Measurements from ENCODE around the gene C4orf36.

C4orf36 gene, protein sequence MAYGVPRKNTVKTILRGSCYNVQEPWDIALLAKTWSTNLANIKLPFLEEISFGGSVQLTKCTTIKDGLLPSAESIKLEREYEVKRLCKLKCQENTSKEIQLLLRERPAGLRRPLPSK

GRCh38 chr4:86891762-86892635 is at the start of gene C4orf36:
Gene C4orf36, minus strand, starts transcription at chr4:86892422. Its CDS starts 902 bp downstream, at chr4:86891520.
- peak; percentile 32 for DNase-seq

DNA sequence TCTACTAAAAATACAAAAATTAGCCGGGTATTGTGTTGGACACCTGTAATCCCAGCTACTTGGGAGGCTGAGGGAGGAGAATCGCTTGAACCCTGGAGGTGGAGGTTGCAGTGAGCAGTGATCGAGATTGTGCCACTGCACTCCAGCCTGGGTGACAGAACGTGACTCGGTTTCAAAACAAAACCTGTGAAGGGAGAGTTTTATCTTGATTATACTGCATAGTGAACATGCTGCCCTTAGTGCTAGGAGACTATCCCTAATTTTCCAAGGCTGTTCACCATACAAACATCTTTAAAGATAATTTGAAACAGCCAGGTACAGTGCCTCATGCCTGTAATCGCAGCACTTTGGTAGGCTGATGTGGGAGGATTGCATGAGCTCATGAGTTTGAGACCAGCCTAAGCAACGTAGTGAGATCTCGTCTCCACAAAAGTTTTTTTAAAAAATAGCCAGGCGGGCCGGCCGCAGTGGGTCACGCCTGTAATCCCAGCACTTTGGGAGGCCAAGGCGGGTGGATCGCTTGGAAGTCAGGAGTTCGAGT is 48.8 kb upstream of the C4orf36 start:
- DNase-seq, result no peak

DNA sequence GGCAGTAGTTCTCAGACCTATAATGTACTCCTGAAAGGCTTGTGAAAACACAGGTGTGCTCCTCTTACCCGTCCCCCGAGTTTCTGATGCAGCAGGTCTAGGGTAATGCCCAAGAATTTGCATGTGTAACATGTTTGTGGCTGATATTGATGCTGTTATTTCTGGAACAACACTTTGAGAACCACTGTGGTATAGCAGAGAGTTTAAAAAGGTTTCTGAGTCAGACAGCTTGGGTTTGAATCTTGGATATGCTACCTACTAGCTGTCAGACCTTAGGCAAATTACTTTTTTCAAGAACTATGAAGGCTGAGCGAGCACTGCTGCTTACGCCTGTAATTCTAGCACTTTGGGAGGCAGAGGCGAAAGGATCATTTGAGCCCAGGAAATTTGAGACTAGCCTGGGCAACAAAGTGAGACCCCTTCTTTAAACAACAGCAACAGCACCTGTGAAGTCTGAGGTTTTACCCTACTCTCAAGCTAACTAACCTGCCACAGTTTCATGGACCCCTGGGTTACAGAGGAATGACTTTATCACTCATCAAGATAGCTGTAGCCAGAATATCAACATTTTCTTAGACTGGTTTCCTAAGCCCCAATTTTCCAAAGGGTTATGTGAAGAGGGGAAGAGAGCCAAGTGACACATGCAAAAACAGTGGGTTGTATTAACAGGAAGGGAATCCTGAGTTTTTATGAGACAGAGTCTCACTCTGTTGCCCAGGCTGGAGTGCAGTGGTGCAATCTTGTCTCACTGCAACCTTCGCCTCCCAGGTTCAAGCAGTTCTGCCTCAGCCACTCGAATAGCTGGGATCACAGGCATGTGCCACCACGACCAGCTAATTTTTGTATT is 47.7 kb upstream of the C4orf36 start:
- no peak for DNase-seq

DNA sequence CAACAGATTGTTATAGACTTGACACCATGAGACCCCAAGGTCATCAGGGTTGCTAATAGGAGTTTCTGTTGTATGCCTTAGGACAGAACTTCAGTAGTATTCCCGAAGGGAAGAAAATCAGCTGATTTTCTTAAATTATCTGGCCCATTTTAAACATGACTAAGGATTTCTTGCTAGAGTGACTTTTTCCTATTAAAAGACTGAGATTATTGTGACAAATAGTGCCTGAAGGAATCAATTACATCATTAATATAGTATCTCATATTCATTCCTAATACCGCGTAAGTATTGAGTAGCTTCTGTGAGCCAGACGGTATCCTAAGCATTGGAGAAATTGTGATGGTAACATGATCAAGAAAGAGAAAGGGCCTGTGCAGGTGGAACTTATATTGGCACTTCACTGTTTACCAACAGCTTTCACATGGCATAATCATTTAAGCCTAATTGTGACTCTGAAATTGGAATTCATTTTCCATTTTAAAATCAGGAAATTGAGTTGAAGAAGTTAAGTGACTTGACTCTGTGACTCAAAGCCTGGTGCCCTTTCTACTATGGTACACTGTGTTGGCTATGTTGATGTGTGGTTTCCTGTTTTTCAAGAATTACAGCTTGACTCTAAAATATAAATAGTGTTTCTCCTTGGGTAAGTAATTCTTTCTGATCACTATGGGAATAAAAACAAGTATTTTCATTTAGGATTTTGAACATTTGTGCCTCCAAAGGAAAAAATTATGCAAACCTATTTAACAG is 46.7 kb upstream of the C4orf36 start:
- no peak for DNase-seq

DNA sequence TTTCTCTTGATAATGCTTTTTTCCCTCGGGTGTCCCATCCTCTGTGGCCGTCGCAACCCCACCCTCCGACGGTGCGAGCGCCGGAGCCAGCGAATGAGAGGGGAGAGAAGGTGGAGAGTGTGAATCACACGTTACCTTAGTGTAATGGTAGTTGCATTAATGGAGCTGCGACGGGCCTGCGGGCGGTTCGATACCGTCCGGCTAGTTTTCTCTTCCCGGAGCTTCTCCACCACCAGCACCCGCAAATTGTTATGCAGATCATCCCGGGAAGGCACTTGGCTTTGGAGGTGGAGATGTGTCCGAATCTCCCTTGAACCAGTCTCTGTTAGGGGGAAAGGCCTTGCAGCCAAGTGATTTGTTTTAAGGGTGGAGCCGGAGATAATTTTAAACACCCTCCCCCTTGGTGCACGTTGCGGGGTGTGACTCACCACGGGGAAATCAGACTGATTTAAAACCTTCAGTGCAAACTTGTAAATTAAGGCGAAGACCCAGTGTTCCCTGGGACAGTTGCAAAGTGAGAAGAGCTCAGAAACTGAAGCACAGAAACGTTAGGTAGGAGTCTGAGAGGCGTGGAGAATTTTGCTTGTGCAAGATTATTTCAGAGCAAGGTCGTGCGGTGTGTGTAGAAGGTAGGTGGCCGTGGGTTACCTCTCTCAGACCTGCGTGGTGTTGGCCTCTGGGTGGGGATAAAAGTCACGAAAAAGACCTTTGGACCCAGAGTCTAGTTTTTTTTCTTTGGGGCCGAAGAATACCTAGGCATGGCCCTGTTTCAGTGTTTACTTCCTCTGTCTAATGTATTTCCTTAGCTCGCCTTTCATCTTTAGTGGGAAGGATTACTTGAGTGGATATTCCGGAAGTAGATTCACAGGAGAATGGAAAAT is 43.9 kb upstream of the C4orf36 start:
- DNase-seq, result no peak

GRCh38 chr4:86935566-86935852 is 43.3 kb upstream of the C4orf36 start:
- DNase-seq, result no peak

GRCh38 chr4:86934771-86935565 is 42.7 kb upstream of the C4orf36 start, which contains the start of gene AFF1:
Gene AFF1, plus strand, starts transcription at chr4:86935011. Its CDS starts 13,523 bp downstream, at chr4:86948534.
- DNase-seq, result peak; percentile 54

GRCh38 chr4:86934147-86934770 is 42.0 kb upstream of the C4orf36 start:
- DNase-seq, result no peak

DNA sequence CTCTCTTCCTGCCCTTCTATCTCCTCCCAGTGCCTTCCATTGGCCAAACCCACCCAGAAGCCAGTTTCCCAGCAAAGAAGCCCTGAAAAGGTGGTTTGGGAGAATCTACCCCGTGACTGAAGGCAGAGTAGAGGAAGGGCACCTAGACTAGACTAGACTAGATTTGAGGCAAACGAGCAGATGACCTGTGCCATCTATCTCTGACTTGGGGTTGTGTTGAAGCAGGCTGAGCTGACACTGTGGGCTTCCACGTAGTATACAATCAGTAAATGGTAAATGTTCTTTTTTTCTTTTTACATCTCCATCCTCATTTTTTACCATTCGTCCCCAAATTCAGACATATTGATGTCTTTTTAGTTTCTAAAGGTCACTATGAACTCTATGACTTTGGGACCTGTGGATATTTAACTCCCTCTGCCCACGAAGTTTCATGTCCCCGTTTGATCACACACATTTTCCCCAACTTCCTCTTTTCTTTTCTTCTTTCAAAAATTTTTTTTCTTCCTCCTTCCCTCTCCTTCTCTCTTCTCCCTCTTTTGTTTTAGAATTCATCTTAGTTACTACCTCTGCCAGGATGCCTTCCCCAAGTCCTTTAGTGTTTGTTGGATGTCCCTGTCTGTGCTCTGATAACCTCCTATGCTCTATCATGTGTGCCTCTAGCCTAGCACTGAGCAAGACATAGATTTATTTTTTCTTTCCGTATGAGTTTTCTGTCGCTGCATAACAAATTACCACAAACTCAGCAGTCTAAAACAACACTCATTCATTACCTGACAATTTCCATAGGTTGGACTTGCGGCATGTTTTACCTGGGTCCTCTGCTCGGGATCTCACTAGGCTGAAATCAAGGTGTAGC is 36.4 kb upstream of the C4orf36 start:
- DNase-seq, result no peak

DNA sequence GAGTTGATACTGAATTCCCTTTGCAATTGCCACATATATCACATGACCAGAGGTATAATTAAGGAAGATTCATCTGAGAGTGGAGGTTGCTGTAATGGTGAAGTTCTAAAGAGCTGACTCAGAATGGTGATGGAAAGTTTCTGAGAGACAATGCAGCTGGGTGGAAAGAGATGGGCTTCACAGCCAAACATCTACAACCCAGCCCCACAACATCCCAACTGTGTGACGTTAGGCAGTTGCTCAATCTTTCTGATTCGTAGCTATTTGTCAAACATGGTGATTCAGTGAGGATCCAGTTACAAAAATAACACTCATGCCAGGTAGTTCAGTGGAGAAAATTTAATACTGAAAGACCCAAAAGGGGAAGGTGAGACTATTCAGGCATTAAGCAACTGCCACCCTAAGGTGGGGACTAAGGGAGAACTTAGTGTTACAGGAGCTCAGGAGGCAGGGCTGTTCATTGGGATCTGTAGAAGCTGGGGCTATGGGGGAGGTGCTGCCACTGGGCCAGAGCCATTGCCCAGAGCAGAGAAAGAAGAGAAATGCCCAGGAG is 35.7 kb upstream of the C4orf36 start:
- DNase-seq, result no peak

DNA sequence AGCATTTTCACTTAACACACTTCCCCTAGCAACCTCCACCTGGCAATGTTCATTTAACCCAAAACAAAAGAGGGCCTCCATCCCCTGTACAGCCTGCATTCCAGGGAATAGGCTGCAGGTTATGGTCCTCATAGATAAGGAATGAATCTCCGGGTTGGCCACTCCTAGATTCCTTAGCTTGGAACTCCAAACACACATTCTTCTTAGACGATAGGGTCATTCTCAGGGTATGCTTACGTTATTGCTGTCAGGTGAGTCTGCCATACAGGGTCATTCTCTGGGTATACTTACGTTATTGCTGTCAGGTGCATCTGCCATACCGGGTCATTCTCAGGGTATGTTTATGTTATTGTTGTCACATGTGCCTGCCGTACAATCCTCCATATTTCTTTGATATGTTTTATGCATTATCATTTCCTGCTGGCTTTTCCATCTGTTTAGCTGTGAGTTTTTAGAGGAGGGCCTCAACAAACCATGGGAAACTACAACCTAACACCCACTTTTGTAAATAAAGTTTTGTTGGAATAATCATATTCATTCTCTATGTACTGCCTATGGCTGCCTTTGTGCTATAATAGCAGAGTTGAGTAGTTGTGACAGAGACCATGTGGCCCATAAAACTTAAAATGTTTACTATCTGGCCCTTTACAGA is 34.3 kb upstream of the C4orf36 start:
- DNase-seq, result no peak

- no peak for DNase-seq
These were observed 32.6 kb upstream of the C4orf36 start for GRCh38 chr4:86924811-86925210.

- no peak for DNase-seq
These were observed 29.5 kb upstream of the C4orf36 start for GRCh38 chr4:86921608-86922252.

GRCh38 chr4:86919561-86920223 is 27.5 kb upstream of the C4orf36 start:
- no peak for DNase-seq

DNA sequence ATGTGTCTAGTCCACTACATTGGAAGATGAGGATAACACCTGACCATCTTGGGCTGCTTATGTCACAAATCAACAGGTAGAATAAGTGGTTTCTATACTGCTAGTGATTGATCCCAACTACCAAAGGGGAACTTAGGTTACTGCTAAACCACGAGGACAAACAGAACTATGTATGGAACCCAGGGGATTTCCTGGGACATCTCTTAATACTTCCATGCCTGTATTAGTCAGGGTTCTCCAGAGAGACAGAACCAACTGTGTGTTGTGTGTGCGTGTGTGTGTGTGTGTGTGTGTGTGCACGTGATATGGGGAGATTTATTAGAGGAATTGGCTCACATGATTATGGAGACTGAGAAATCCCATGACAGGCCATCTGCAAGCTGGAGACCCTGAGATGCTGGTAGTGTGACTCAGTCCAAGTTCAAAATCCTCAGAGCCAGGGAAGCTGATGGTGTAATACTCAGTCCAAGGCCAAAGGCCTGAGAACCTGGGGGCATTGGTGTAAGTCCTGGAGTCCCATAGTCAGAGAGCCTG is 26.4 kb upstream of the C4orf36 start:
- no peak for DNase-seq

GRCh38 chr4:86917212-86918039 is 25.2 kb upstream of the C4orf36 start:
- no peak for DNase-seq
